ENCODE results near the gene SETSIP.
"Not testable (repeated sequence)": the region's sequence is repeated elsewhere in the genome, so short reads cannot be mapped to it uniquely, and the experiment has no call there.

SETSIP gene

DNA sequence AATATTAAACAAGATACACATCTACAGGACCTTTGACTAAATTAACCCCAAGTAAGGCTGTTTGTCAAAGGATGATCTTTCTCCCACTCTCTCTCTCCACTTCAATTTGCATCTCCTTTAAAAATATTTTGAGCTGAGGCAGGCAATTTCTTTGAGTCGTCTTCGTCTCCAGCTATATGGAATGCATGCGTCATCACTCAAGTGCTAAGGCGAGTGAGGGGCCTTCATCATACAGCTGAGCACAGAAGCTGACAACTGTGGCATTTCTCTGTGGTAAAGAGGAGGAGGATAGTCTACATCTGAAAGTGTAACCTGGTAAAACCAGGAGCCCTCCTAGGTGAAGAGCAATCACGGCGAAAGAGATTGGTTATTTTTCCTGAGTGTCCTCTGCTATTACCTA lies 37.8 kb downstream of the SETSIP start:
- Histone ChIP-seq H3K9ac (no peak overlapping the region), H3K4me3 (no peak overlapping the region), H3K4me2 (no peak overlapping the region), H3K36me3 (no peaks in the 10 kb centered on the region), H4K20me1 (no peaks in the 10 kb centered on the region), H3K4me1 (no peaks in the 10 kb centered on the region), H3K9me3 (replicated peaks in 1 of 11) (no peaks in the 10 kb centered on the region), H3K27me3 (peaks cover 0 to 8% (median 6%) of the 10 kb centered on the region in 11 experiments; a peak in 14 of 22 replicates), H3K27ac (no peak overlapping the region)
- no peak for TF ChIP-seq Cebpa-rat (IDR thresholded peaks at IDR 0.05)

- Histone ChIP-seq H3K27ac (no peak overlapping the region), H3K9ac (no peak overlapping the region), H3K27me3 (peaks cover 37 to 55% (median 53%) of the 10 kb centered on the region in 11 experiments), H3K9me3 (replicated peaks in 1 of 11) (peaks cover 0 to 31% (median 16%) of the 10 kb centered on the region in 11 experiments; a peak in 15 of 22 replicates), H4K20me1 (no peaks in the 10 kb centered on the region), H3K4me3 (no peak overlapping the region), H3K36me3 (no peaks in the 10 kb centered on the region), H3K4me1 (peaks cover 14 to 18% (median 17%) of the 10 kb centered on the region in 10 experiments; a peak in 19 of 20 replicates), H3K4me2 (peak overlapping the region in 4 of 11 experiments; percentile 94 to 99 (median 98); a peak in 4 of 22 replicates)
- no peak for TF ChIP-seq Cebpa-rat (IDR thresholded peaks at IDR 0.05)
Observed at GRCh38 chr1:92031281-92032110, 43.7 kb downstream of the SETSIP start.

GRCh38 chr1:92030656-92031107 lies 44.5 kb downstream of the SETSIP start:
- H4K20me1 ChIP-seq: no peaks in the 10 kb centered on the region
- no peak overlapping the region for H3K27ac ChIP-seq
- peaks cover 6 to 37% (median 24%) of the 10 kb centered on the region in 11 experiments; a peak in 20 of 22 replicates for H3K9me3 ChIP-seq (replicated peaks in 1 of 11)
- no peaks in the 10 kb centered on the region for H3K36me3 ChIP-seq
- H3K27me3 ChIP-seq: peaks cover 37 to 55% (median 53%) of the 10 kb centered on the region in 11 experiments
- H3K4me2 ChIP-seq: peak overlapping the region; percentile 91 to 99 (median 95)
- peak overlapping the region in 6 of 10 experiments; percentile 58 to 67 (median 62); a peak in 9 of 20 replicates for H3K4me3 ChIP-seq
- peaks cover 14 to 18% (median 17%) of the 10 kb centered on the region in 10 experiments; a peak in 19 of 20 replicates for H3K4me1 ChIP-seq
- no peak overlapping the region; a peak in 1 of 22 replicates for H3K9ac ChIP-seq
- no peak for TF ChIP-seq Cebpa-rat (IDR thresholded peaks at IDR 0.05)

DNA sequence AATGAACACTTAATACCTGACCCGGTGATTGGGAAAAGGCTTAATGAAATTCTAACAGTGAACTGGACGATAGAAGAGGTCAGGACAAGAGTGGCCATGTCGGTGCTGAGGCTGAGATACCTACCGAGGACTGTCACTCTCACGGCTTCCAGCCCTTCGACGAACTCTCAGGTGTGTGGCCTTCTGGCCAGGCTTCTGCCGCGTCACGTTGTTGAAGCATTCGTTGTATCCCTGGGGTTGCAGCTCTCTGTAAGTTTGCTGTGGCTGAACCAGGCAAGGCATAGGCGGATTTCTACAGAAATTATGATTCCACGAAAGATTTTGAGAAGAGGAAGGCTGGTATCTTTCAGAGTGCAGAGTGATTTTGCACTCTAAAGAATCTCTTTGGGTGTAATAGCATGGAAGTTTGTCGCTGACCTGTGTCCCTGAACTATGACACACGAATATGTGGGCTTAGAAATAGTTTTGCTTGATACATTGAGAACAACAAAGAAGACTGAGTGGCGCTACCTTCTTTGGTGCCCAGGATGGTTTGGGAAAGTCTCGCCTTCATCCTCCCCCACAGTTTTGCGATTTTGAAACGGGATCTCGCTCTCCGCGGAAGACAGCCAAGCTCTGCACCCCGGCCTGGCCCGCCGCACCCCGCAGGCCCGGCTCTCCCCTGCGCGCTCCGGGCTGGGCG lies 45.8 kb downstream of the SETSIP start:
- Histone ChIP-seq H3K36me3 (no peaks in the 10 kb centered on the region), H4K20me1 (no peaks in the 10 kb centered on the region), H3K9ac (peak overlapping the region; percentile 47 to 66 (median 58); a peak in 20 of 22 replicates), H3K4me3 (peak overlapping the region; percentile 56 to 72 (median 62)), H3K4me1 (peaks cover 14 to 18% (median 17%) of the 10 kb centered on the region in 10 experiments; a peak in 19 of 20 replicates), H3K9me3 (replicated peaks in 1 of 11) (peaks cover 8 to 38% (median 25%) of the 10 kb centered on the region in 11 experiments; a peak in 21 of 22 replicates), H3K4me2 (peak overlapping the region; percentile 91 to 99 (median 95)), H3K27me3 (peaks cover 37 to 55% (median 53%) of the 10 kb centered on the region in 11 experiments), H3K27ac (no peak overlapping the region)
- no peak for TF ChIP-seq Cebpa-rat (IDR thresholded peaks at IDR 0.05)

DNA sequence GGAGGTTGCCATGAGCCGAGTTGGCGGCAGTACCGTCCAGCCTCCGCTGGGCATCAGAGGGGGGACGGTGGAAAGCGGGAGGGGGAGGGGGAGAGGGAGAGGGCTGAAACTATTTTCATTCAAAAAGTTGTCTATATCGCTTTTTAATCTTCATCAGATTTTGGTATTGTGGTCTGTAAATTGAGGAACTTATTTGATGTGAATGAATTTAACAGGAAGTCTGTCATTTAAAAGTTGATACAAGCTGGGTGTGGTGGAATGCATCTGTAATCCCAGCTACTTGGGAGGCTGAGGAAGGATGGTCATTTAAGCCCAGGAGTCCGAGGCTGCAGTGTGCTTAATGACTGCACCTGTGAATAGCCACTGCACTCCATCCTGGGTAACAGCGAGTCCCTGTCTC lies 48.4 kb downstream of the SETSIP start:
- Histone ChIP-seq H3K9me3 (replicated peaks in 1 of 11) (peaks cover 12 to 44% (median 30%) of the 10 kb centered on the region in 11 experiments; a peak in 21 of 22 replicates), H3K4me3 (no peak overlapping the region), H3K36me3 (no peaks in the 10 kb centered on the region), H3K9ac (no peak overlapping the region), H3K4me2 (no peak overlapping the region), H3K27me3 (peaks cover 36 to 42% (median 40%) of the 10 kb centered on the region in 11 experiments), H3K27ac (no peak overlapping the region), H3K4me1 (peaks cover 14 to 18% (median 17%) of the 10 kb centered on the region in 10 experiments; a peak in 19 of 20 replicates), H4K20me1 (no peaks in the 10 kb centered on the region)
- no peak for TF ChIP-seq Cebpa-rat (IDR thresholded peaks at IDR 0.05)

GRCh38 chr1:92026042-92026441 lies 49.2 kb downstream of the SETSIP start:
- not testable (repeated sequence) for H3K4me3 ChIP-seq, H3K36me3 ChIP-seq, H3K27ac ChIP-seq, H3K4me2 ChIP-seq, H3K9ac ChIP-seq, H4K20me1 ChIP-seq
- Histone ChIP-seq H3K4me1 (peaks cover 14 to 17% (median 16%) of the 10 kb centered on the region in 10 experiments; a peak in 19 of 20 replicates), H3K27me3 (peaks cover 28 to 35% (median 33%) of the 10 kb centered on the region in 11 experiments), H3K9me3 (replicated peaks in 1 of 11) (peaks cover 12 to 44% (median 35%) of the 10 kb centered on the region in 11 experiments; a peak in 21 of 22 replicates)

All from BLaER1 treated with 17β-estradiol and CSF1 and Interleukin-3, amounts not matched to agents 10 nM and 100 nM (cell line).